Pulmonary artery endothelial cell (primary cell): Measurements from ENCODE around the gene EPAS1. TPM values are rescaled to one million over a fixed set of nuclear protein-coding genes. Genes with fewer than 3 reads are reported as not detected.
A peak's percentile ranks its signal among the peaks of the same experiment; 100 is the strongest.

ENCODE experiments used
- DNase-seq: peaks from one replicate; pipeline ENCODE4 v3.0.0-alpha.2; 2011; ENCODE audit warnings: low read depth, low spot score
- total RNA-seq: library from RNA; depleted of rRNA; stranded (reverse); fragments of >200 nt; gene quantifications from 2 replicates; pipeline ENCODE4 v1.2.3, GENCODE V29; 2014

Gene EPAS1
- total RNA-seq, 1 donor from 2014 or later = 115 TPM

GRCh38 chr2:46362667-46363012, 65.4 kb downstream of the EPAS1 start:
- no peak for DNase-seq

GRCh38 chr2:46363535-46364170, 66.4 kb downstream of the EPAS1 start:
- peak; percentile 24 for DNase-seq

GRCh38 chr2:46364797-46365457, 67.7 kb downstream of the EPAS1 start:
- DNase-seq = peak; percentile 24

- DNase-seq = no peak
Measured at GRCh38 chr2:46365913-46366667, 68.9 kb downstream of the EPAS1 start.

GRCh38 chr2:46366668-46367052, 69.5 kb downstream of the EPAS1 start:
- no peak for DNase-seq

- DNase-seq = peak; percentile 19
Measured at GRCh38 chr2:46367286-46367685, 70.1 kb downstream of the EPAS1 start.

GRCh38 chr2:46368401-46368800, 71.2 kb downstream of the EPAS1 start:
- no peak for DNase-seq

- no peak for DNase-seq
Measured at GRCh38 chr2:46369783-46370182, 72.6 kb downstream of the EPAS1 start.

- no peak for DNase-seq
Measured at GRCh38 chr2:46371854-46372253, 74.6 kb downstream of the EPAS1 start.

GRCh38 chr2:46372475-46372874, 75.3 kb downstream of the EPAS1 start:
- DNase-seq = no peak

GRCh38 chr2:46373238-46373637, 76.0 kb downstream of the EPAS1 start:
- DNase-seq = no peak

GRCh38 chr2:46375566-46376125, 78.4 kb downstream of the EPAS1 start:
- no peak for DNase-seq

- DNase-seq = no peak
Measured at GRCh38 chr2:46376586-46376985, 79.4 kb downstream of the EPAS1 start.

GRCh38 chr2:46377101-46377581, 79.9 kb downstream of the EPAS1 start:
- no peak for DNase-seq

GRCh38 chr2:46377666-46378560, 80.7 kb downstream of the EPAS1 start:
- no peak for DNase-seq

GRCh38 chr2:46378616-46379015, 81.4 kb downstream of the EPAS1 start:
- no peak for DNase-seq

- DNase-seq = no peak
Measured at GRCh38 chr2:46379213-46380037, 82.2 kb downstream of the EPAS1 start.

GRCh38 chr2:46380038-46380940, 83.1 kb downstream of the EPAS1 start:
- DNase-seq = no peak

GRCh38 chr2:46381263-46381849, 84.1 kb downstream of the EPAS1 start:
- no peak for DNase-seq
